K562 (cell line): ENCODE measurements around the gene TSHZ1. TPM values are rescaled to one million over a fixed set of nuclear protein-coding genes. Genes with fewer than 3 reads are reported as not detected.

Experiments
- ATAC-seq: fragments of 200-7000 bp; cut with Tn5 transposase; 3 replicates; pipeline ENCODE4 v1.9.1; 2020; ENCODE audit warnings: moderate library complexity
- BruUV-seq: library from RNA; stranded (reverse); fragments of 400-500 nt; replicated peaks from 2 replicates; lab custom pipeline; 2021; lab: Mats Ljungman, UMichigan
- CTCF ChIA-PET: fragments of 300-600 bp; formaldehyde crosslinking; extraction: SDS; loops from one replicate; lab custom pipeline; 2021; ENCODE audit warnings: low intra/inter-chr PET ratio; lab: Yijun Ruan, JAX
- POLR2A ChIA-PET: fragments of 300-600, 350-650 bp; sonication (Branson Sonifier 250); formaldehyde crosslinking; extraction: SDS; loops from one replicate; lab custom pipeline; 2021; ENCODE audit warnings: antibody characterized with exemption, inconsistent platforms; lab: Yijun Ruan, JAX
- DNase-seq, 4 experiments: peaks; one replicate each; pipeline versions ENCODE4 v3.0.0 to v3.0.0-alpha.2; 2011 to 2018; ENCODE audit warnings: low spot score in 3 of 4, mixed read lengths in 3 of 4; ENCODE audit errors: extremely low read depth in 1 of 4
- FAIRE-seq: peaks from 2 replicates; lab custom pipeline; 2011; peaks lifted over from hg19 to GRCh38; lab: Jason Lieb, UNC
- H2AFZ ChIP-seq: 2 replicates; pipeline ENCODE4 v1.6.0; 2011; ENCODE audit warnings: low read depth, low read length, control low read depth, inconsistent platforms
- H3K27ac ChIP-seq: fragments of 200-600 bp; 3 replicates; pipeline ENCODE4 v1.8.0; 2011; ENCODE audit warnings: low read depth, mild to moderate bottlenecking, control low read depth, inconsistent platforms, low read length, moderate library complexity, mixed read lengths; ENCODE audit errors: extremely low read depth
- H3K27me3 ChIP-seq, 2 experiments: fragments of 300-600 bp in 1 of 2; 2 replicates in 1 of 2; 3 replicates in 1 of 2; pipeline versions ENCODE4 v1.6.0 to v1.8.0; 2011; ENCODE audit warnings: inconsistent platforms in 2 of 2, low read length in 2 of 2, mild to moderate bottlenecking in 1 of 2, mixed read lengths in 1 of 2, moderate library complexity in 1 of 2; ENCODE audit not compliant: control insufficient read depth in 2 of 2, insufficient read depth in 2 of 2
- H3K36me3 ChIP-seq: fragments of 300-600 bp; 3 replicates; pipeline ENCODE4 v1.8.0; 2011; ENCODE audit warnings: mild to moderate bottlenecking, low read length, inconsistent platforms; ENCODE audit not compliant: control insufficient read depth, insufficient read depth
- H3K4me1 ChIP-seq, 2 experiments: fragments of 200-600 bp in 1 of 2; replicated peaks in 1 of 2; 2 replicates in 1 of 2; 3 replicates in 1 of 2; pipeline versions ENCODE4 v1.5.1 to v1.8.0; 2011; ENCODE audit warnings: inconsistent platforms in 2 of 2, low read length in 2 of 2, mild to moderate bottlenecking in 1 of 2, mixed read lengths in 1 of 2, moderate library complexity in 1 of 2; ENCODE audit not compliant: control insufficient read depth in 2 of 2, insufficient read depth in 2 of 2
- H3K4me2 ChIP-seq: 2 replicates; pipeline ENCODE4 v1.6.1; 2011; ENCODE audit warnings: low read length, control low read depth, inconsistent platforms, mixed read lengths; ENCODE audit not compliant: insufficient read depth
- H3K4me3 ChIP-seq: fragments of 200-600 bp; sonication (generic), shearing (Covaris generic); 2 replicates; pipeline ENCODE4 v1.5.1; 2016; ENCODE audit warnings: control low read depth, inconsistent platforms
- H3K79me2 ChIP-seq: fragments of 200-600 bp; 3 replicates; pipeline ENCODE4 v1.8.0; 2011; ENCODE audit warnings: low read length, inconsistent platforms; ENCODE audit not compliant: control insufficient read depth, insufficient read depth
- H3K9ac ChIP-seq, 2 experiments: 2 replicates each; pipeline versions ENCODE4 v1.6.0 to v1.6.1; 2011; ENCODE audit warnings: low read depth in 2 of 2, low read length in 2 of 2, control low read depth in 1 of 2, inconsistent platforms in 1 of 2, mild to moderate bottlenecking in 1 of 2, mixed read lengths in 1 of 2; ENCODE audit not compliant: insufficient read depth in 1 of 2
- H3K9me1 ChIP-seq: one replicate; pipeline ENCODE4 v1.6.0; 2011; ENCODE audit warnings: inconsistent platforms, mild to moderate bottlenecking, low read length, moderate library complexity; ENCODE audit not compliant: control insufficient read depth, insufficient read depth
- H3K9me3 ChIP-seq: replicated peaks from 2 replicates; pipeline ENCODE4 v1.5.1; 2011; ENCODE audit warnings: low read depth, low read length, inconsistent platforms; ENCODE audit not compliant: control insufficient read depth, insufficient read depth
- H4K20me1 ChIP-seq: replicated peaks from 2 replicates; pipeline ENCODE4 v1.6.1; 2011; ENCODE audit warnings: low read length, inconsistent platforms, mixed read lengths; ENCODE audit not compliant: control insufficient read depth, insufficient read depth
- BRD9 ChIP-seq: fragments of 450-650 bp; IDR thresholded peaks from 2 replicates; pipeline ENCODE4 v1.6.1; 2018; ENCODE audit warnings: low read depth; ENCODE audit not compliant: partially characterized antibody
- EWSR1 ChIP-seq: fragments of 450-650 bp; IDR thresholded peaks from 2 replicates; pipeline ENCODE4 v1.6.1; 2018; ENCODE audit warnings: borderline replicate concordance, mild to moderate bottlenecking, low read depth, moderate library complexity; ENCODE audit not compliant: partially characterized antibody
- FOXJ2 ChIP-seq: fragments of 200-800 bp; sonication (Bioruptor generic); IDR thresholded peaks from 2 replicates; pipeline ENCODE4 v1.6.1; 2016; ENCODE audit warnings: missing genetic modification characterization, missing compliant biosample characterization
- FOXJ3 ChIP-seq: sonication (generic); formaldehyde crosslinking; IDR thresholded peaks from 2 replicates; pipeline ENCODE4 v1.4.0; 2020; ENCODE audit warnings: mild to moderate bottlenecking, missing genetic modification reagents
- LCOR ChIP-seq: sonication (generic); formaldehyde crosslinking; IDR thresholded peaks from 2 replicates; pipeline ENCODE4 v1.8.0; 2022; ENCODE audit warnings: mild to moderate bottlenecking, missing genetic modification reagents
- U2AF2 ChIP-seq: fragments of 200-400 bp; formaldehyde crosslinking; optimal IDR thresholded peaks from 2 replicates; pipeline ENCODE3; 2017; ENCODE audit warnings: low read depth, mild to moderate bottlenecking, low read length
- ZNF143 ChIP-seq: sonication (generic); formaldehyde crosslinking; IDR thresholded peaks from 2 replicates; pipeline ENCODE4 v1.9.0; 2022; ENCODE audit warnings: mild to moderate bottlenecking, missing genetic modification reagents
- ZNF184 ChIP-seq: sonication (generic); formaldehyde crosslinking; IDR thresholded peaks from 2 replicates; pipeline ENCODE4 v1.5.0; 2020; ENCODE audit warnings: missing genetic modification reagents
- ZNF408 ChIP-seq: fragments of 250-450 bp; sonication (Bioruptor Pico); IDR thresholded peaks from 2 replicates; pipeline ENCODE4 v1.4.0; 2020; ENCODE audit warnings: low read depth, mild to moderate bottlenecking, moderate library complexity
- WGBS: fragments of 100-300 bp; shearing (Covaris generic); methylation state at CpG from one replicate; pipeline ENCODE4 v1.1.6; 2016; ENCODE audit warnings: low coverage, mixed read lengths; ENCODE audit not compliant: insufficient coverage; ENCODE audit errors: missing lambda C conversion rate; 5-methylcytosine and 5-hydroxymethylcytosine counted together
- in situ Hi-C: fragments of 300-500 bp; cut with MboI; formaldehyde crosslinking; loops from 4 replicates; pipeline ENCODE4 v1.15.0; 2018; ENCODE audit warnings: inconsistent platforms, mixed read lengths
- intact Hi-C: fragments of 100-400 bp; cut with micrococcal nuclease; formaldehyde crosslinking; loops from 2 replicates; pipeline ENCODE4 v1.14.2; 2022
- polyA plus RNA-seq, 8 experiments: library from polyadenylated mRNA; depleted of rRNA in 4 of 8; stranded (reverse) in 5 of 8; unstranded in 3 of 8; fragments of >200 nt; fragmentation: Nextera tagmentation in 2 of 8; fragmentation: Illumina TruSeq in 1 of 8; extraction: Ambion mirVana in 2 of 8; extraction: Trizol in 1 of 8; gene quantifications; 2 replicates each; pipeline versions ENCODE4 v1.2.1 to v1.2.3, GENCODE V29; 2011 to 2014; ENCODE audit warnings: inconsistent platforms in 1 of 8, missing spikeins in 1 of 8
- total RNA-seq, 7 experiments: library from RNA; depleted of rRNA in 6 of 7; stranded (reverse); fragments of >200 nt in 6 of 7; fragmentation: Illumina TruSeq in 2 of 7; extraction: Trizol in 2 of 7; gene quantifications; 2 replicates each; pipeline versions ENCODE4 v1.2.1 to v1.2.3, GENCODE V29; 2011 to 2021; ENCODE audit warnings: low replicate concordance in 1 of 7
- TF ChIP-seq, protein P1 (sequence below): fragments of 250-450 bp; sonication (Bioruptor Pico); IDR thresholded peaks from 2 replicates; pipeline ENCODE4 v1.4.0; 2020

TSHZ1 gene
- total and polyA plus RNA-seq, 9 of the 15 experiments (the other 6 are each of a cell fraction or from before 2014, with no cell fraction given), result 1.1 to 7.2 (median 2.7) TPM

DNA sequence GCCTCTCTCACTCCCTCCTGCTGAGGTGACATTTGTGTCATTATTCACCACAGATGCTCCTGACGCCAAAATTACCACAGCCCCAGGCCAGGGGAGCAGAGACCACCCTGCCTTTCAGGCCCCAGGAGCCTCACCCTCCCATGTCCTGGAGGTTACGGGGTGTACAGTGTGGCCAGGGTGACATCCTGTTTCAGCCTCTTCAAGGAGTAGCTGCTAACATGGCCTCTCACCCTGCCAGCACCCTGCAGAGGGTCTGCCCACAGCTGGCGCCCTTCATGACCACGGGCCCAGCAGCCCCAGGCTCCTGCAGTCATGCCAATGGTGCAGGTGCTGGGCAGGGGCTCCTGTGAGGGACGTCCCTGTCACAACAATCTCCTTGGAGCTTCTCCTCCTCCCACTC is 124.3 kb downstream of the TSHZ1 start:
- H3K79me2 ChIP-seq, result no peaks in the 10 kb centered on the region
- intact Hi-C loops (no loop called here), in situ Hi-C loops (no loop called here)
- no peak overlapping the region for H3K4me3 ChIP-seq
- no peaks in the 10 kb centered on the region for H3K9me1 ChIP-seq
- ChIA-PET CTCF (no interaction called here), POLR2A (no interaction called here)
- no peak overlapping the region for H3K4me2 ChIP-seq
- H3K36me3 ChIP-seq, result no peaks in the 10 kb centered on the region
- 4% methylated on average over 4 of the region's 5 CpGs for WGBS
- ATAC-seq (no peak), FAIRE-seq (no peak), DNase-seq (no peak)
- no peaks in the 10 kb centered on the region for H3K4me1 ChIP-seq
- TF ChIP-seq, protein P1, sequence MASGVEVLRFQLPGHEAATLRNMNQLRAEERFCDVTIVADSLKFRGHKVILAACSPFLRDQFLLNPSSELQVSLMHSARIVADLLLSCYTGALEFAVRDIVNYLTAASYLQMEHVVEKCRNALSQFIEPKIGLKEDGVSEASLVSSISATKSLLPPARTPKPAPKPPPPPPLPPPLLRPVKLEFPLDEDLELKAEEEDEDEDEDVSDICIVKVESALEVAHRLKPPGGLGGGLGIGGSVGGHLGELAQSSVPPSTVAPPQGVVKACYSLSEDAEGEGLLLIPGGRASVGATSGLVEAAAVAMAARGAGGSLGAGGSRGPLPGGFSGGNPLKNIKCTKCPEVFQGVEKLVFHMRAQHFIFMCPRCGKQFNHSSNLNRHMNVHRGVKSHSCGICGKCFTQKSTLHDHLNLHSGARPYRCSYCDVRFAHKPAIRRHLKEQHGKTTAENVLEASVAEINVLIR (CRISPR knock-in tag), result no peak
- TF ChIP-seq ZNF143 (CRISPR knock-in tag), result no peak
- no peak for TF ChIP-seq U2AF2
- TF ChIP-seq LCOR (CRISPR knock-in tag), result no peak
- TF ChIP-seq FOXJ3 (CRISPR knock-in tag), result no peak
- TF ChIP-seq EWSR1, result no peak
- TF ChIP-seq FOXJ2 (tag), result no peak
- TF ChIP-seq ZNF184 (CRISPR knock-in tag), result no peak
- no peak for TF ChIP-seq BRD9
- no peak for TF ChIP-seq ZNF408
- peaks cover 4 to 26% of the 10 kb centered on the region in 2 experiments; a peak in 4 of 5 replicates for H3K27me3 ChIP-seq
- H4K20me1 ChIP-seq, result no peaks in the 10 kb centered on the region
- no peaks in the 10 kb centered on the region for H3K9me3 ChIP-seq
- H3K9ac ChIP-seq, result no peak overlapping the region; a peak in 1 of 4 replicates
- no TSS peak for BruUV-seq
- no peak overlapping the region for H2AFZ ChIP-seq
- no peak overlapping the region for H3K27ac ChIP-seq
